ENCODE measurements around the gene ZSCAN30.

ZSCAN30 gene

DNA sequence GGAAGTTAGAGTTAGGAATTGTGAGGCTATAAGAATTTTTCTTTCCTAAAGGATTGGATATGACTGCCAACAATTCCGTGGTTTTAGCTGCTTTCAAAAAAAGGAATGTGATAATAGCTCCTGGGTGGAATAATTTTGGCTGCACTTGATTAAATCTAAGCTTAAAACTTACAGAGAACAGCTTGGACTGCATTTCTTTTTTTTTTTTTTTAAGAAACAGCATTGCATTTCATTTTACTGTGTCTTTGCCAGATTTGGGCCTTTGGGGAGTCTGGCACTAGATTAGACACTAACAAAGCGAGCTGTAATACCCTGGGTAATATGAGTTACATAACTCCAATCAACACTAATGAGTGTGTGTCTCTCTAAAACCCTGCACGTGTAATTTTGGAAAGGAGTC, 87.0 kb downstream of the ZSCAN30 start:
- no peak overlapping the region for H2BK12ac ChIP-seq (ENCODE audit: low read length in 2 of 2)
- no peak overlapping the region for H2BK15ac ChIP-seq (ENCODE audit: low read depth, poor library complexity, severe bottlenecking)
- H2AK5ac ChIP-seq (ENCODE audit: low read length, severe bottlenecking), result no peak overlapping the region
- H3K4me2 ChIP-seq (ENCODE audit: low read length, poor library complexity, severe bottlenecking), result no peak overlapping the region
- no peak overlapping the region for H4K91ac ChIP-seq (ENCODE audit: low read length)
- H2AFZ ChIP-seq (ENCODE audit: low read depth, low read length), result no peak overlapping the region
- H3K9ac ChIP-seq (ENCODE audit: low read length), result peak overlapping the region; percentile 45
- H3K79me1 ChIP-seq (replicated peaks; ENCODE audit: low read length, poor library complexity, severe bottlenecking), result no peaks in the 10 kb centered on the region
- H3K23ac ChIP-seq (ENCODE audit: low read length in 2 of 2), result no peak overlapping the region
- no peak overlapping the region for H3K4me3 ChIP-seq (ENCODE audit: insufficient read depth in 1 of 2, low read depth in 1 of 2, low read length in 2 of 2)
- H3K9me3 ChIP-seq (ENCODE audit: control insufficient read depth, low read length), result peaks cover 15% of the 10 kb centered on the region
- WGBS, result 74% methylated on average over 3 of the region's 3 CpGs
- H4K8ac ChIP-seq (ENCODE audit: low read length), result no peak overlapping the region
- no peak overlapping the region for H3K27ac ChIP-seq (ENCODE audit: low read length, poor library complexity, severe bottlenecking)
- no peak overlapping the region for H2BK5ac ChIP-seq (ENCODE audit: low read depth, low read length, poor library complexity, severe bottlenecking)
- no peak overlapping the region for H3K14ac ChIP-seq (ENCODE audit: low read length in 2 of 2)
- H3K4me1 ChIP-seq (ENCODE audit: control insufficient read depth, insufficient read depth, low read depth, low read length), result no peaks in the 10 kb centered on the region
- H2BK120ac ChIP-seq (ENCODE audit: low read depth, low read length), result no peak overlapping the region
- H3K4ac ChIP-seq (ENCODE audit: low read depth in 1 of 2, low read length in 2 of 2), result no peak overlapping the region
- H3K36me3 ChIP-seq (ENCODE audit: control insufficient read depth in 1 of 2, insufficient read depth in 2 of 2, low read depth in 1 of 2, low read length in 2 of 2), result no peaks in the 10 kb centered on the region
- peak; percentile 3 for DNase-seq
- H3K18ac ChIP-seq (ENCODE audit: low read depth in 1 of 2, low read length in 2 of 2), result no peak overlapping the region
- no peaks in the 10 kb centered on the region for H3K27me3 ChIP-seq (ENCODE audit: control insufficient read depth in 1 of 2, insufficient read depth in 1 of 2, low read length in 2 of 2)

DNA sequence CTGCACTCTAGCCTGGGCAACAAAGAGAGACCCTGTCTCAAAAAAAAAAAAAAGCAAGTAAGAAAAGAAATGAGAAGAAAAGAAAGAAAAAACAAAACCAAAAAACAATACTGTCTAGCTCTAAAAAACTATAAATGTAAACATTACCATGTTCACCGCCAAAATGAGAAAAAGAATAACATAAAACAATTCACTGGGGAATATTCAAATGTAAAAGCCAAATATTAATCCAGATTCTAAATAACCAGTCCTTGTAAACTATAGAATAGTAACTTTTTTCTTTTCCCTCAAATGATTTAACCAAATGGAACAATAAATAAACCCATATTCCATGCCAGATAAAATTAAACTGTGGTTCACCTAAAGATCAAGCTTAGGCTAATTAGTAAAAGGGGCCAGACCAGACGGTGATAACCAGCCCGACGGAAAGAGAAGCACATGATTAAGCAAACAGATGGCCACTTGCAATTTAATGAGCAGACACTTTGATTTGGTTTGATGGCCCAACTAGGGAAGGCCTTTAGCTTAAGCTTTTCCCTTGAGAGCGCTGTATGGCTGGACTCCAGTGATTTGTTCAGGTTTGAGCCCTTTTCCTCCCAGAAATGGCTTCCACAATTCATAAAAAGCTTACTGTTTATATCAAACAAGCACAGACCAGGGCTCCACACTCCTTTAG, 88.6 kb downstream of the ZSCAN30 start:
- no peak overlapping the region for H3K23ac ChIP-seq (ENCODE audit: low read length in 2 of 2)
- no peak overlapping the region for H2BK5ac ChIP-seq (ENCODE audit: low read depth, low read length, poor library complexity, severe bottlenecking)

More for the DNA sequence above, 88.6 kb downstream of the ZSCAN30 start:
- Histone ChIP-seq H2AK5ac (ENCODE audit: low read length, severe bottlenecking) (no peak overlapping the region), H3K9ac (ENCODE audit: low read length) (no peak overlapping the region), H2AFZ (ENCODE audit: low read depth, low read length) (no peak overlapping the region), H2BK12ac (ENCODE audit: low read length in 2 of 2) (no peak overlapping the region), H3K4ac (ENCODE audit: low read depth in 1 of 2, low read length in 2 of 2) (no peak overlapping the region), H3K79me1 (replicated peaks; ENCODE audit: low read length, poor library complexity, severe bottlenecking) (no peaks in the 10 kb centered on the region), H4K8ac (ENCODE audit: low read length) (no peak overlapping the region), H3K14ac (ENCODE audit: low read length in 2 of 2) (no peak overlapping the region), H3K9me3 (ENCODE audit: control insufficient read depth, low read length) (peaks cover 15% of the 10 kb centered on the region), H3K27ac (ENCODE audit: low read length, poor library complexity, severe bottlenecking) (no peak overlapping the region), H2BK120ac (ENCODE audit: low read depth, low read length) (no peak overlapping the region), H3K36me3 (ENCODE audit: control insufficient read depth in 1 of 2, insufficient read depth in 2 of 2, low read depth in 1 of 2, low read length in 2 of 2) (no peaks in the 10 kb centered on the region), H2BK15ac (ENCODE audit: low read depth, poor library complexity, severe bottlenecking) (no peak overlapping the region), H3K4me2 (ENCODE audit: low read length, poor library complexity, severe bottlenecking) (no peak overlapping the region), H3K18ac (ENCODE audit: low read depth in 1 of 2, low read length in 2 of 2) (no peak overlapping the region), H3K4me1 (ENCODE audit: control insufficient read depth, insufficient read depth, low read depth, low read length) (no peaks in the 10 kb centered on the region), H3K27me3 (ENCODE audit: control insufficient read depth in 1 of 2, insufficient read depth in 1 of 2, low read length in 2 of 2) (no peaks in the 10 kb centered on the region), H3K4me3 (ENCODE audit: insufficient read depth in 1 of 2, low read depth in 1 of 2, low read length in 2 of 2) (no peak overlapping the region), H4K91ac (ENCODE audit: low read length) (no peak overlapping the region)
- 91% methylated on average over 4 of the region's 5 CpGs for WGBS
- DNase-seq, result no peak
